GM21381 (cell line): Measurements from ENCODE around the gene LCE2B.

ENCODE experiments used
- ATAC-seq: cut with Tn5 transposase; IDR thresholded peaks from one replicate; pipeline ENCODE4 v1.9.1; 2021; ENCODE audit warnings: mild to moderate bottlenecking, moderate library complexity; ENCODE audit not compliant: unreplicated experiment

The LCE2B gene

GRCh38 chr1:152728986-152729385 is 43.1 kb downstream of the LCE2B start:
- ATAC-seq = no peak

- no peak for ATAC-seq
Measured at GRCh38 chr1:152735648-152736047, 49.7 kb downstream of the LCE2B start.
